GM23248 (cell line): ENCODE data around the gene EXOSC1.

Source experiments
- EZH2 ChIP-seq: fragments of 200-600 bp; sonication (generic); IDR thresholded peaks from 2 replicates; pipeline ENCODE4 v1.6.1; 2018; ENCODE audit warnings: antibody characterized with exemption, mild to moderate bottlenecking; ENCODE audit not compliant: insufficient read depth, poor library complexity, severe bottlenecking
- EZH2phosphoT487 ChIP-seq: fragments of 200-600 bp; sonication (generic); IDR thresholded peaks from 2 replicates; pipeline ENCODE4 v1.6.1; 2018; ENCODE audit warnings: antibody characterized with exemption, moderate library complexity, mild to moderate bottlenecking, low read depth; ENCODE audit not compliant: insufficient read depth

GRCh38 chr10:97481071-97481470, 35.3 kb upstream of the EXOSC1 start:
- no peak for TF ChIP-seq EZH2
- no peak for TF ChIP-seq EZH2phosphoT487
